CD4-positive, alpha-beta T cell (primary cell): ENCODE measurements around the gene SUCO. TPM values are rescaled to one million over a fixed set of nuclear protein-coding genes. Genes with fewer than 3 reads are reported as not detected.

ENCODE experiments used
- ATAC-seq: fragments of 200-7000 bp; cut with Tn5 transposase; one replicate; pipeline ENCODE4 v1.10.0; 2022; ENCODE audit warnings: mild to moderate bottlenecking; ENCODE audit not compliant: poor library complexity
- CTCF ChIA-PET: fragments of 350-600 bp; sonication (Branson Sonifier 250); formaldehyde crosslinking; loops from one replicate; lab custom pipeline; 2021; ENCODE audit warnings: antibody characterized with exemption, inconsistent platforms; lab: Charles Lee
- POLR2A ChIA-PET: fragments of 350-600 bp; sonication (Branson Sonifier 250); formaldehyde crosslinking; loops from one replicate; lab custom pipeline; 2021; ENCODE audit warnings: antibody characterized with exemption, inconsistent platforms; lab: Charles Lee
- DNase-seq, 14 experiments: peaks; one replicate each; pipeline ENCODE4 v3.0.0-alpha.2; 2013 to 2020; ENCODE audit warnings: mixed read lengths in 2 of 14
- H3K27ac ChIP-seq, 2 donors: one replicate each; pipeline versions ENCODE4 v1.5.1 to v1.7.0; 2013; ENCODE audit warnings: low read length in 2 of 2, low read depth in 1 of 2, mild to moderate bottlenecking in 1 of 2
- H3K27me3 ChIP-seq, 2 experiments: 1 replicate in 1 of 2; 2 replicates in 1 of 2; pipeline versions ENCODE4 v1.6.1 to v1.7.0; 2013; ENCODE audit warnings: low read length in 2 of 2, control low read depth in 1 of 2, mild to moderate bottlenecking in 1 of 2, moderate library complexity in 1 of 2; ENCODE audit not compliant: insufficient read depth in 2 of 2, control insufficient read depth in 1 of 2
- H3K36me3 ChIP-seq: one replicate; pipeline ENCODE4 v1.6.1; 2013; ENCODE audit warnings: low read length, control low read depth; ENCODE audit not compliant: insufficient read depth
- H3K4me1 ChIP-seq: one replicate; pipeline ENCODE4 v1.6.1; 2013; ENCODE audit warnings: low read length, control low read depth; ENCODE audit not compliant: insufficient read depth
- H3K4me3 ChIP-seq: one replicate; pipeline ENCODE4 v1.5.1; 2013; ENCODE audit warnings: mild to moderate bottlenecking, low read length, moderate library complexity
- H3K9me3 ChIP-seq, 2 experiments: 1 replicate in 1 of 2; 2 replicates in 1 of 2; pipeline versions ENCODE4 v1.6.1 to v1.7.0; 2013; ENCODE audit warnings: low read length in 2 of 2, mild to moderate bottlenecking in 2 of 2, control low read depth in 1 of 2, moderate library complexity in 1 of 2; ENCODE audit not compliant: control insufficient read depth in 1 of 2, insufficient read depth in 1 of 2
- H3K27ac Mint-ChIP-seq: one replicate; pipeline ENCODE4 v1.8.0; 2020; ENCODE audit warnings: mixed read lengths
- H3K27me3 Mint-ChIP-seq: one replicate; pipeline ENCODE4 v1.8.0; 2021; ENCODE audit warnings: mixed read lengths
- H3K36me3 Mint-ChIP-seq: one replicate; pipeline ENCODE4 v1.8.0; 2021; ENCODE audit warnings: low read depth, mixed read lengths
- H3K4me1 Mint-ChIP-seq: one replicate; pipeline ENCODE4 v1.8.0; 2021; ENCODE audit warnings: low read depth, mixed read lengths
- H3K4me3 Mint-ChIP-seq: one replicate; pipeline ENCODE4 v1.8.0; 2020; ENCODE audit warnings: mild to moderate bottlenecking, mixed read lengths
- H3K9me3 Mint-ChIP-seq: one replicate; pipeline ENCODE4 v1.8.0; 2020; ENCODE audit warnings: mixed read lengths
- intact Hi-C, 2 experiments: fragments of 100-400 bp; cut with DNase I in 1 of 2; cut with micrococcal nuclease in 1 of 2; formaldehyde crosslinking; loops; one replicate each; pipeline versions ENCODE4 v1.15.1 to v1.9.0; 2023 to 2025; cut with DNase I, micrococcal nuclease
- total RNA-seq, 174 experiments: library from RNA in 2 of 174; stranded (reverse) in 2 of 174; gene quantifications; one replicate each; pipeline ENCODE4 v1.2.3 and lab custom pipeline; 2021 to 2026
- TF ChIP-seq, protein P1 (sequence below): fragments of 200-600 bp; IDR thresholded peaks from one replicate; pipeline ENCODE4 v1.8.0; 2022; ENCODE audit warnings: antibody characterized with exemption, mild to moderate bottlenecking

The SUCO gene
- total RNA-seq, 2 experiments from 2014 or later = 93.1 to 104 TPM

- Histone ChIP-seq H3K27me3 (no peaks in the 10 kb centered on the region), H3K36me3 (no peaks in the 10 kb centered on the region), H3K27ac (no peak overlapping the region), H3K4me3 (no peak overlapping the region), H3K9me3 (no peaks in the 10 kb centered on the region), H3K4me1 (no peaks in the 10 kb centered on the region)
- H3K27me3 Mint-ChIP-seq = no peaks in the 10 kb centered on the region
- DNase-seq (no peak), ATAC-seq (no peak)
- H3K9me3 Mint-ChIP-seq = no peaks in the 10 kb centered on the region
- no peak overlapping the region for H3K27ac Mint-ChIP-seq
- intact Hi-C loops = no loop called here
- ChIA-PET POLR2A (no interaction called here), CTCF (no interaction called here)
- no peak overlapping the region for H3K4me3 Mint-ChIP-seq
- TF ChIP-seq, protein P1, sequence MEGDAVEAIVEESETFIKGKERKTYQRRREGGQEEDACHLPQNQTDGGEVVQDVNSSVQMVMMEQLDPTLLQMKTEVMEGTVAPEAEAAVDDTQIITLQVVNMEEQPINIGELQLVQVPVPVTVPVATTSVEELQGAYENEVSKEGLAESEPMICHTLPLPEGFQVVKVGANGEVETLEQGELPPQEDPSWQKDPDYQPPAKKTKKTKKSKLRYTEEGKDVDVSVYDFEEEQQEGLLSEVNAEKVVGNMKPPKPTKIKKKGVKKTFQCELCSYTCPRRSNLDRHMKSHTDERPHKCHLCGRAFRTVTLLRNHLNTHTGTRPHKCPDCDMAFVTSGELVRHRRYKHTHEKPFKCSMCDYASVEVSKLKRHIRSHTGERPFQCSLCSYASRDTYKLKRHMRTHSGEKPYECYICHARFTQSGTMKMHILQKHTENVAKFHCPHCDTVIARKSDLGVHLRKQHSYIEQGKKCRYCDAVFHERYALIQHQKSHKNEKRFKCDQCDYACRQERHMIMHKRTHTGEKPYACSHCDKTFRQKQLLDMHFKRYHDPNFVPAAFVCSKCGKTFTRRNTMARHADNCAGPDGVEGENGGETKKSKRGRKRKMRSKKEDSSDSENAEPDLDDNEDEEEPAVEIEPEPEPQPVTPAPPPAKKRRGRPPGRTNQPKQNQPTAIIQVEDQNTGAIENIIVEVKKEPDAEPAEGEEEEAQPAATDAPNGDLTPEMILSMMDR = no peak
- no peaks in the 10 kb centered on the region for H3K36me3 Mint-ChIP-seq
- H3K4me1 Mint-ChIP-seq = no peaks in the 10 kb centered on the region
Observed at GRCh38 chr1:172512591-172512990, 20.4 kb upstream of the SUCO start.

DNA sequence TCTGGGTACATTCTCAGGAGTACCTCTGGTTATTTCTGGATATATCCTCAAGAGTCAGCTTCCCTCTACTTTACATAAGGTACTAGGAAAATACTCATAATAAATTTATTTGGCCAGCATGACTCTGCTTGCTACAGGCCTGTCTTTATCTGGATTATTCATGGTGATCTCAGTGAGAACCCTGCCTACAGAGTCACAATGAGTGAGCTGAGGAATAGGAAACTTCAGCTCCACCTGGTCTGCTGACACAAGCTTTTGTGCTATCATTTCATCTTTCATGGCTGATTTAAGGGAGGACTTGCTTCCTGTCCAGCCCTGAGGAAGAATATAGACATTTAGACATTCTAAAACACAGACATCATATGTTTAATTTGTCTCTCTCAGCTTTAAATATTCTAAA, 19.5 kb upstream of the SUCO start:
- H3K4me3 Mint-ChIP-seq = no peak overlapping the region
- Histone ChIP-seq H3K27ac (no peak overlapping the region), H3K4me3 (no peak overlapping the region), H3K36me3 (no peaks in the 10 kb centered on the region), H3K9me3 (no peaks in the 10 kb centered on the region), H3K27me3 (no peaks in the 10 kb centered on the region), H3K4me1 (no peaks in the 10 kb centered on the region)
- DNase-seq (no peak), ATAC-seq (no peak)
- H3K4me1 Mint-ChIP-seq = no peaks in the 10 kb centered on the region
- H3K36me3 Mint-ChIP-seq = no peaks in the 10 kb centered on the region
- ChIA-PET POLR2A (interaction anchor here (1.0 kb wide), 1 partner anchor 19 kb away, joined by 3 read pairs; no protein-coding TSS in a partner anchor), CTCF (no interaction called here)
- H3K9me3 Mint-ChIP-seq = no peaks in the 10 kb centered on the region
- TF ChIP-seq, protein P1 = no peak
- no peak overlapping the region for H3K27ac Mint-ChIP-seq
- intact Hi-C loops = no loop called here
- H3K27me3 Mint-ChIP-seq = no peaks in the 10 kb centered on the region

DNA sequence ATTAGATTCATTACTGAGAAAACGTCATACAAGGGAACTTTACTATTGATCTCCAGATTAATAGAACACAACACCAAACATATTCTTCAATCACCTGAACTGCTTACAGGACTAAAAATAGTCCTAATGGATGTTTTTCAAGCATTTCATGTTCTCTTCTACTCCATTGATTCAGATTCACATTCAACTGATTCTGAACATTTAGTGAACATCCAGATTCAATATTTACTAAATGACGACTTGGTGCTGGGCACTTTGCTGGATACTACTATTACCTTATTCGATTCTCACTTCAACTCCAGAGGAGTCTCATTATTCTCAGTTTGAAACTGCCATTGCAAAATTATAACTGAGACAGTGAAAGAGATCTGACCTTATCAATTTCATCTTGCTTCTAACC, 18.8 kb upstream of the SUCO start:
- no peak overlapping the region for H3K27ac Mint-ChIP-seq
- intact Hi-C loops = no loop called here
- no peak for DNase-seq
- no peaks in the 10 kb centered on the region for H3K4me1 ChIP-seq
- ChIA-PET CTCF (no interaction called here), POLR2A (interaction anchor here (1.0 kb wide), 1 partner anchor 18 kb away, joined by 3 read pairs; no protein-coding TSS in a partner anchor)
- no peaks in the 10 kb centered on the region for H3K36me3 Mint-ChIP-seq
- no peak for ATAC-seq
- no peaks in the 10 kb centered on the region for H3K27me3 Mint-ChIP-seq
- H3K4me3 ChIP-seq = no peak overlapping the region
- no peaks in the 10 kb centered on the region for H3K27me3 ChIP-seq
- no peaks in the 10 kb centered on the region for H3K36me3 ChIP-seq
- no peaks in the 10 kb centered on the region for H3K9me3 Mint-ChIP-seq
- no peak overlapping the region for H3K27ac ChIP-seq
- H3K9me3 ChIP-seq = no peaks in the 10 kb centered on the region
- no peaks in the 10 kb centered on the region for H3K4me1 Mint-ChIP-seq
- no peak overlapping the region for H3K4me3 Mint-ChIP-seq
- TF ChIP-seq, protein P1 = no peak
